ENCODE data around the gene NRL.
A peak's percentile ranks its signal among the peaks of the same experiment; 100 is the strongest.

The NRL gene

GRCh38 chr14:24071144-24071697, 43.5 kb downstream of the NRL start, which contains the start of gene CPNE6:
TSS of gene CPNE6 (plus strand) at chr14:24071562. CDS start at chr14:24072937, 1,375 bp downstream.
- no peaks in the 10 kb centered on the region for H3K9me3 Mint-ChIP-seq
- peak; percentile 48 for DNase-seq (ENCODE audit: low spot score)
- H3K4me1 Mint-ChIP-seq (ENCODE audit: low read depth): peaks cover 10% of the 10 kb centered on the region
- no peak within 1 kb of the TSS for H3K4me3 Mint-ChIP-seq
- no peak within 1 kb of the TSS for H3K27ac Mint-ChIP-seq
- H3K36me3 Mint-ChIP-seq (ENCODE audit: low read depth): no peaks in the 10 kb centered on the region
- H3K27me3 Mint-ChIP-seq (ENCODE audit: low read depth): no peaks in the 10 kb centered on the region

- peaks cover 5% of the 10 kb centered on the region for H3K4me1 Mint-ChIP-seq (ENCODE audit: low read depth)
- H3K4me3 Mint-ChIP-seq: no peak overlapping the region
- no peak for DNase-seq (ENCODE audit: low spot score)
- H3K36me3 Mint-ChIP-seq (ENCODE audit: low read depth): no peaks in the 10 kb centered on the region
- no peak overlapping the region for H3K27ac Mint-ChIP-seq
- H3K27me3 Mint-ChIP-seq (ENCODE audit: low read depth): no peaks in the 10 kb centered on the region
- H3K9me3 Mint-ChIP-seq: no peaks in the 10 kb centered on the region
Measured at GRCh38 chr14:24070285-24071143, 44.2 kb downstream of the NRL start.

GRCh38 chr14:24069411-24069735, 45.4 kb downstream of the NRL start:
- no peaks in the 10 kb centered on the region for H3K36me3 Mint-ChIP-seq (ENCODE audit: low read depth)
- DNase-seq (ENCODE audit: low spot score): no peak
- H3K27me3 Mint-ChIP-seq (ENCODE audit: low read depth): no peaks in the 10 kb centered on the region
- no peaks in the 10 kb centered on the region for H3K4me1 Mint-ChIP-seq (ENCODE audit: low read depth)
- H3K27ac Mint-ChIP-seq: no peak overlapping the region
- H3K9me3 Mint-ChIP-seq: no peaks in the 10 kb centered on the region
- no peak overlapping the region for H3K4me3 Mint-ChIP-seq

- no peak overlapping the region for H3K27ac Mint-ChIP-seq
- DNase-seq (ENCODE audit: low spot score): no peak
- no peaks in the 10 kb centered on the region for H3K27me3 Mint-ChIP-seq (ENCODE audit: low read depth)
- H3K9me3 Mint-ChIP-seq: no peaks in the 10 kb centered on the region
- H3K4me3 Mint-ChIP-seq: no peak overlapping the region
- H3K36me3 Mint-ChIP-seq (ENCODE audit: low read depth): no peaks in the 10 kb centered on the region
- no peaks in the 10 kb centered on the region for H3K4me1 Mint-ChIP-seq (ENCODE audit: low read depth)
Measured at GRCh38 chr14:24068711-24069410, 45.9 kb downstream of the NRL start.

- no peak overlapping the region for H3K27ac Mint-ChIP-seq
- H3K4me3 Mint-ChIP-seq: no peak overlapping the region
- H3K9me3 Mint-ChIP-seq: no peaks in the 10 kb centered on the region
- no peaks in the 10 kb centered on the region for H3K27me3 Mint-ChIP-seq (ENCODE audit: low read depth)
- no peak for DNase-seq (ENCODE audit: low spot score)
- no peaks in the 10 kb centered on the region for H3K36me3 Mint-ChIP-seq (ENCODE audit: low read depth)
- H3K4me1 Mint-ChIP-seq (ENCODE audit: low read depth): no peaks in the 10 kb centered on the region
Measured at GRCh38 chr14:24067133-24068082, 47.3 kb downstream of the NRL start.

GRCh38 chr14:24066496-24067132, 48.1 kb downstream of the NRL start:
- no peaks in the 10 kb centered on the region for H3K9me3 Mint-ChIP-seq
- DNase-seq (ENCODE audit: low spot score): no peak
- no peaks in the 10 kb centered on the region for H3K27me3 Mint-ChIP-seq (ENCODE audit: low read depth)
- no peak overlapping the region for H3K27ac Mint-ChIP-seq
- no peaks in the 10 kb centered on the region for H3K4me1 Mint-ChIP-seq (ENCODE audit: low read depth)
- H3K36me3 Mint-ChIP-seq (ENCODE audit: low read depth): no peaks in the 10 kb centered on the region
- H3K4me3 Mint-ChIP-seq: no peak overlapping the region

GRCh38 chr14:24065408-24065807, 49.3 kb downstream of the NRL start:
- DNase-seq (ENCODE audit: low spot score): no peak
- no peaks in the 10 kb centered on the region for H3K36me3 Mint-ChIP-seq (ENCODE audit: low read depth)
- H3K27me3 Mint-ChIP-seq (ENCODE audit: low read depth): no peaks in the 10 kb centered on the region
- H3K4me1 Mint-ChIP-seq (ENCODE audit: low read depth): no peaks in the 10 kb centered on the region
- H3K9me3 Mint-ChIP-seq: no peaks in the 10 kb centered on the region
- no peak overlapping the region for H3K27ac Mint-ChIP-seq
- H3K4me3 Mint-ChIP-seq: no peak overlapping the region

GRCh38 chr14:24064856-24065255, 49.9 kb downstream of the NRL start:
- no peak overlapping the region for H3K27ac Mint-ChIP-seq

GRCh38 chr14:24064091-24064795, 50.5 kb downstream of the NRL start:
- no peaks in the 10 kb centered on the region for H3K4me1 Mint-ChIP-seq (ENCODE audit: low read depth)
- no peaks in the 10 kb centered on the region for H3K36me3 Mint-ChIP-seq (ENCODE audit: low read depth)
- no peak overlapping the region for H3K27ac Mint-ChIP-seq
- no peaks in the 10 kb centered on the region for H3K27me3 Mint-ChIP-seq (ENCODE audit: low read depth)
- H3K4me3 Mint-ChIP-seq: no peak overlapping the region
- H3K9me3 Mint-ChIP-seq: no peaks in the 10 kb centered on the region
- DNase-seq (ENCODE audit: low spot score): no peak

More at GRCh38 chr14:24064856-24065255, 49.9 kb downstream of the NRL start:
- Mint-ChIP-seq H3K36me3 (ENCODE audit: low read depth) (no peaks in the 10 kb centered on the region), H3K4me3 (no peak overlapping the region), H3K27me3 (ENCODE audit: low read depth) (no peaks in the 10 kb centered on the region), H3K9me3 (no peaks in the 10 kb centered on the region), H3K4me1 (ENCODE audit: low read depth) (no peaks in the 10 kb centered on the region)
- no peak for DNase-seq (ENCODE audit: low spot score)

GRCh38 chr14:24063263-24063836, 51.4 kb downstream of the NRL start:
- H3K27me3 Mint-ChIP-seq (ENCODE audit: low read depth): no peaks in the 10 kb centered on the region
- no peak overlapping the region for H3K27ac Mint-ChIP-seq
- no peaks in the 10 kb centered on the region for H3K4me1 Mint-ChIP-seq (ENCODE audit: low read depth)
- no peaks in the 10 kb centered on the region for H3K9me3 Mint-ChIP-seq
- no peaks in the 10 kb centered on the region for H3K36me3 Mint-ChIP-seq (ENCODE audit: low read depth)
- no peak overlapping the region for H3K4me3 Mint-ChIP-seq
- no peak for DNase-seq (ENCODE audit: low spot score)

- Mint-ChIP-seq H3K36me3 (ENCODE audit: low read depth) (no peaks in the 10 kb centered on the region), H3K4me1 (ENCODE audit: low read depth) (no peaks in the 10 kb centered on the region), H3K9me3 (no peaks in the 10 kb centered on the region), H3K27ac (no peak overlapping the region), H3K4me3 (no peak overlapping the region), H3K27me3 (ENCODE audit: low read depth) (no peaks in the 10 kb centered on the region)
- no peak for DNase-seq (ENCODE audit: low spot score)
Measured at GRCh38 chr14:24062216-24062980, 52.4 kb downstream of the NRL start.
